GM13976 (cell line): ENCODE results near the gene SPATS2L.

Source experiments
- DNase-seq: peaks from one replicate; pipeline ENCODE4 v3.0.0; 2012; ENCODE audit warnings: low spot score
- CTCF ChIP-seq: IDR thresholded peaks from 2 replicates; pipeline ENCODE4 v1.5.1; 2012; ENCODE audit warnings: borderline replicate concordance, mild to moderate bottlenecking; ENCODE audit not compliant: insufficient read depth; ENCODE audit errors: extremely low read depth, missing control alignments, control extremely low read depth
- in situ Hi-C: fragments of 300-500 bp; cut with MboI; formaldehyde crosslinking; loops from one replicate; pipeline ENCODE4 v1.12.0; 2022; ENCODE audit warnings: low sequenced_read_pairs, mixed read lengths, inconsistent platforms; ENCODE audit not compliant: unreplicated experiment

Gene SPATS2L

GRCh38 chr2:200300638-200301314 is 5.7 kb upstream of the SPATS2L start:
- no peak for DNase-seq
- TF ChIP-seq CTCF, result no peak
- in situ Hi-C loops, result no loop called here

GRCh38 chr2:200301953-200302858 is 4.3 kb upstream of the SPATS2L start:
- no peak for DNase-seq
- in situ Hi-C loops, result no loop called here
- TF ChIP-seq CTCF, result no peak

- no peak for TF ChIP-seq CTCF
- DNase-seq, result no peak
- in situ Hi-C loops, result no loop called here
Observed at GRCh38 chr2:200302940-200303727, 3.4 kb upstream of the SPATS2L start.

- in situ Hi-C loops, result no loop called here
- TF ChIP-seq CTCF, result no peak
- peak; percentile 24 for DNase-seq
Observed at GRCh38 chr2:200305797-200306195, 697 bp upstream of the SPATS2L start.

GRCh38 chr2:200306931-200307723 is 634 bp downstream of the SPATS2L start:
- in situ Hi-C loops, result no loop called here

More at GRCh38 chr2:200306931-200307723, 634 bp downstream of the SPATS2L start:
- no peak for TF ChIP-seq CTCF
- DNase-seq, result peak; percentile 71
